VCaP (cell line): ENCODE measurements around the gene DPEP3.

Source experiments
- H3K27ac ChIP-seq: fragments of 450-650 bp; 2 replicates; pipeline ENCODE4 v1.5.1; 2017
- TF ChIP-seq, protein P1 (sequence below): fragments of 450-650 bp; conservative IDR thresholded peaks from 2 replicates; pipeline ENCODE4 v1.5.1; 2017; ENCODE audit warnings: mild to moderate bottlenecking, moderate library complexity

The DPEP3 gene

DNA sequence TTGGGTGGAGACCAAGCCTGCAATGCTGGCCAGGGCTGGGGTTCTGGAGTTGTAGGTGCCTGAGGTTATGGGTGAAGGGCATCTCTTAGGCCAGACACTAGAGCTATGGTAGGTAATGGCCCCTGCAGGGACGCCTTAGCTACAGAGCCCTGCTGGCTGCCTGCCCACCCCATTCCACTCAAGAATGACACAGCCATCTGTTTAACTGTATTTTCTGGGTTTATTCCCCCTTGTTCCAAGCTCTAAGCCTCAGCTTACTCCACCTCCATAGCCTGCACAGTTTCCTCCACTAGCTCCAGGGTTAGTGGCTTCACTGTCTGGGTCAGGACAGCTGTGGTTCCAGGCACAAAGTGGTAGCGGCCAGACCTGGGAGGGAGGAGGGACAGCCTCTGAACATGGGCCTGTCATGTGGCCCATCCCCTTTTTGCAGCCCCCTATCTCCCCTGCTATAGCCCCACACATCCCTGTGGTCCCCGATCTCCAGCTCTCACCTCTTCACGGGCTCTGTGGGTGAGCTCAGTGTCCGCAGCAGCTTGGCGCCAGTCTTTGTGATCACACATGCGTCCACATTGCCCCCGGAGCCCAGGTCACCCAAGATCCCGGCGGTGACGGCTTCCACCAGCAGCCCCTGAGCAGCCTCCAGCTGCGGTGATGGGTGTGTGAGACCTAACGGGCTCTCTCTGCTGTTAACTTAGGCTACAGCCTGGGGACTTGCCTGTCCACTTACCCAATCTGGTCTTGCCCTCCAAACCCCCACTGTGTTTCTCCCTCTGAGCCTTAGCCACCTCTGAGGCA is 45.8 kb downstream of the DPEP3 start:
- peak overlapping the region; percentile 85 for H3K27ac ChIP-seq
- TF ChIP-seq, protein P1, sequence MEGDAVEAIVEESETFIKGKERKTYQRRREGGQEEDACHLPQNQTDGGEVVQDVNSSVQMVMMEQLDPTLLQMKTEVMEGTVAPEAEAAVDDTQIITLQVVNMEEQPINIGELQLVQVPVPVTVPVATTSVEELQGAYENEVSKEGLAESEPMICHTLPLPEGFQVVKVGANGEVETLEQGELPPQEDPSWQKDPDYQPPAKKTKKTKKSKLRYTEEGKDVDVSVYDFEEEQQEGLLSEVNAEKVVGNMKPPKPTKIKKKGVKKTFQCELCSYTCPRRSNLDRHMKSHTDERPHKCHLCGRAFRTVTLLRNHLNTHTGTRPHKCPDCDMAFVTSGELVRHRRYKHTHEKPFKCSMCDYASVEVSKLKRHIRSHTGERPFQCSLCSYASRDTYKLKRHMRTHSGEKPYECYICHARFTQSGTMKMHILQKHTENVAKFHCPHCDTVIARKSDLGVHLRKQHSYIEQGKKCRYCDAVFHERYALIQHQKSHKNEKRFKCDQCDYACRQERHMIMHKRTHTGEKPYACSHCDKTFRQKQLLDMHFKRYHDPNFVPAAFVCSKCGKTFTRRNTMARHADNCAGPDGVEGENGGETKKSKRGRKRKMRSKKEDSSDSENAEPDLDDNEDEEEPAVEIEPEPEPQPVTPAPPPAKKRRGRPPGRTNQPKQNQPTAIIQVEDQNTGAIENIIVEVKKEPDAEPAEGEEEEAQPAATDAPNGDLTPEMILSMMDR: no peak

DNA sequence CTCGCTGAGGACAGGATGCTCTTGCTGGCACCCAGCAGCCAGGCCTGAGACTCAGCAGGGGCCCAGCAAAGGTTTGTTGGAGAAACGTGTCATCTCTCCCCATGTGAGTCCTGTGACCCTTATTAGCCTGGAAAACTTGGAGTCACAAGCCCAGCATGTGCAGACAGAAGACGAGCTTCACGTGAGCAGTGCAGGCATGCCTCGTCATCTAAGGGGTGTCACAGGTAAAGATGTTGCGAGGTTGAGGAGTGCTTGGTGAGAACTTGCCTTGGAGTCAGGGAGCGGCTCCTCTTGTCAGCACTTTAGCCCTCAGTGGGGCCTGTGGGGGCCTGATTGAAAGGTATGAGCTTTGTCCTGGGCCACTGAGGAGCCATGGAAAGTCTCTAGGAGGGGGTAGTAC is 46.5 kb downstream of the DPEP3 start:
- H3K27ac ChIP-seq: 0 out of 2 replicates have a peak overlapping the region, but pooled peaks have one; percentile 85
- TF ChIP-seq, protein P1: no peak

DNA sequence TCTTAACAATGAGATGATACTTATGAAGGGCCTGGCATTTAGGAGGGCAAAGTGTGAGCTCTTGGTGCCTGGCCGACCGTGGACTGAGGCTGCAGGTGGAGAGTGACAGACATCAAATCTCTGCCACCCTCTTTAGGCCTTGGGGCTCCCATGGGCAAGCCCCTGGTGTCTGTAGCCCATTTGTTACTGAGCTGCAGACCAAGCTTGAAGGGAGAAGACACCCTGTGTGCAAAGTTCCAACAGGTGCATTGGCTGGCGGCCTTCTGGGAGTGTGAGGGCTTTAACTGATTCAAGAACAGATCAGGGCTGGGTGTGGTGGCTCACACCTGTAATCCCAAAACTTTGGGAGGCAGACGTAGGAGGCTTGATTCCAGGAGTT is 47.8 kb downstream of the DPEP3 start:
- H3K27ac ChIP-seq: no peak overlapping the region
- TF ChIP-seq, protein P1: no peak

DNA sequence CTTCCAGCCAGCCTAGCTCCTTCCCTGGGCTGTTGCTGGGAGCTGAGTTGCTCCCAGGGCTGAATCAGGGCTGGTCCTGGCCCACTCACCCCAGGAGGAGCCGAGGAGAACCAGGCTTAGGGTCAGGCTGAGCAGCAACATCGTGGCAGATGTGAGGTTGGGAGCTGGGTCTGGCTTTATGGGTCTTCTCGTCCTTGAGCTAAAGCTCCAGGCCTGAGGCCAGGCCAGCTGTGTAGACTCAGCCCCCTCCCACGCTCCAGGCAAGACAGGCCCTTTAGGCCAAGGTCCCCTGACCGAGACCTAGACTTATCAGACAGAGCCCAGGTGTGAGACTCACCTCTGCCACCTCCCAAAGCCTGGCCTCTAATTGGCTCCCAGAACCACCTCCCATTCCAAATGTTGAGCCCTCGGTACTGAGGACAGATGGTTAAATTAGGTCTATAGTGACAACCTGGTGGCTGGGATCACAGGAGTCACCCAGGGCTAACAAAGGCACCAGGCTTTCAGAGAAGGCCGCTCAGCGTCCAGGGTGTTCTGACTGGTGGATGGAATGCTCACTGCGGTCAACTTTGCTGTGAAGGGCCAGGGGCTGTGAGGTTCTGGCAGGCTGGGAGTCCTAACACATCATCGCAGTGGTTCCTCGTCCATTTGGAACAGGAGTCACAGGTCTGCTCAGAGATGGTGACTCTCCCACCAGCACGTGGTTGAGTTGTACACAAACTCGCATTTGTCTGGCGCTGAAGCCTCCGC is 48.4 kb downstream of the DPEP3 start, which contains the start of gene CTRL:
Gene CTRL (minus strand): TSS at position 151 of the 750 bp plus-strand sequence. CDS start 10 bp downstream, at position 141.
- TF ChIP-seq, protein P1: no peak
- H3K27ac ChIP-seq: no peak within 1 kb of the TSS

DNA sequence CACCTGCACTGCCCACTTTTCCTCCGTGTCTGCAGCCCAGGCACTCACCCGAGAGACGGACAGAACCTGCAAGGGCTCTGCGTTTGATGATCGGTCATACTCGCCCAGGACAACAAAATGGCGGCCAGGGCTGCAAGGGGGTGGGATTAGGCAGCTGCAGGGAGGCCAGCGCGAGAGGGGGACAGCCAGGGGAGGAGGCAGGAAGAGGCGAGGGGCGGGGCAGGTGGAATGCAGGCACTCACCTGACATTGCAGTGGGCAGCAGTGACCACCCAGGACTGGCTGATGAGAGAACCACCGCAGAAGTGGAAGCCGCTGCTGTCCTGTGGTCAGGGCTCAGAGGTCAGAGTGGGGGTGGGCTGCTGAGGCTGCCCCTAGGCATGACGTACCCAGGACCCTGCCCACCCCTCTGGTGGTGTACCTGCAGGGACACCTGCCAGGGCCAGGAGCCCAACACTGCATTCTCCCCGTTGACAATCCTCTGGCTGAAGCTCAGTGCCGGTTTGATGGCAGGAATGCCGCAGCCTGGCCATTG is 49.6 kb downstream of the DPEP3 start:
- H3K27ac ChIP-seq: no peak overlapping the region

DNA sequence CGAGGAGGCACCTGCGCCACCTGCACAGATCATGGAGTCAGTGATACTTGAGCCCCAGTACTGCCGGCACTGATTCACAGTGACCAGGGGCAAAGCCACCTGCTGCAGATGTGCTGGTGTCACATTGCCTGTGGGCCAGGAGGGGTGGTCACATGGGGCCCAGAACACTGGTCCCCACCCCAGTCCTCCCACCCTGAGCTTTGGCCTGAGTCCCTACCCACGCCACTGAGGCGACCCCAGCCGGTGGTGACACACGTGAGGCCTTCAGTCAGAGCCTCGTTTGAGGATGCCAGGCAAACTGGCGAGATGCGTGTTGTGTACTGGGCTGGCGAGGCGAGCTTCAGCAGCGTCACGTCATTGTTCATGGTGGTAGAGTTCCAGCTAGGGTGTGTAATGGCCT is 50.1 kb downstream of the DPEP3 start:
- H3K27ac ChIP-seq: no peak overlapping the region
- TF ChIP-seq, protein P1: no peak

More for the DNA sequence above, 49.6 kb downstream of the DPEP3 start:
- TF ChIP-seq, protein P1: no peak
